Progenitor cell of endocrine pancreas (in vitro differentiated cells): ENCODE data around the gene HSD17B3. TPM values are rescaled to one million over a fixed set of nuclear protein-coding genes. Genes with fewer than 3 reads are reported as not detected.

Experiments
- DNase-seq: peaks from one replicate; pipeline ENCODE4 v3.0.0; 2021; ENCODE audit warnings: low spot score; ENCODE audit not compliant: unreplicated experiment
- H3K27ac Mint-ChIP-seq: 2 replicates; pipeline ENCODE4 v1.8.0; 2021; ENCODE audit warnings: mild to moderate bottlenecking, moderate library complexity, mixed read lengths
- H3K27me3 Mint-ChIP-seq: 2 replicates; pipeline ENCODE4 v1.8.0; 2021; ENCODE audit warnings: mixed read lengths
- H3K36me3 Mint-ChIP-seq: 2 replicates; pipeline ENCODE4 v1.8.0; 2022; ENCODE audit warnings: mixed read lengths; ENCODE audit not compliant: insufficient read depth
- H3K4me1 Mint-ChIP-seq: 2 replicates; pipeline ENCODE4 v1.8.0; 2021; ENCODE audit warnings: low read depth, mixed read lengths
- H3K4me3 Mint-ChIP-seq: 2 replicates; pipeline ENCODE4 v1.8.0; 2021; ENCODE audit warnings: low read depth, mild to moderate bottlenecking, moderate library complexity, mixed read lengths
- H3K9me3 Mint-ChIP-seq: 2 replicates; pipeline ENCODE4 v1.8.0; 2021; ENCODE audit warnings: low read depth, mixed read lengths
- CTCF ChIP-seq: fragments of 200-600 bp; sonication (generic); IDR thresholded peaks from one replicate; pipeline ENCODE4 v1.5.0; 2021; ENCODE audit warnings: antibody characterized with exemption, mild to moderate bottlenecking; ENCODE audit not compliant: unreplicated experiment
- total RNA-seq: library from RNA; stranded (reverse); gene quantifications from 2 replicates; pipeline ENCODE4 v1.2.1, GENCODE V29; 2021

HSD17B3 gene
- total RNA-seq, 1 donor from 2014 or later: not detected

- TF ChIP-seq CTCF: no peak
- Mint-ChIP-seq H3K9me3 (no peaks in the 10 kb centered on the region), H3K27ac (no peak overlapping the region), H3K36me3 (no peaks in the 10 kb centered on the region), H3K4me3 (no peak overlapping the region), H3K4me1 (no peaks in the 10 kb centered on the region), H3K27me3 (no peaks in the 10 kb centered on the region)
- no peak for DNase-seq
Observed at GRCh38 chr9:96258967-96259366, 43.0 kb downstream of the HSD17B3 start.

GRCh38 chr9:96256800-96257199, 45.2 kb downstream of the HSD17B3 start:
- H3K4me3 Mint-ChIP-seq: no peak overlapping the region
- no peak overlapping the region for H3K27ac Mint-ChIP-seq

GRCh38 chr9:96255698-96256097, 46.3 kb downstream of the HSD17B3 start:
- no peaks in the 10 kb centered on the region for H3K4me1 Mint-ChIP-seq
- DNase-seq: no peak
- H3K27ac Mint-ChIP-seq: peak overlapping the region; percentile 16

More at GRCh38 chr9:96256800-96257199, 45.2 kb downstream of the HSD17B3 start:
- Mint-ChIP-seq H3K4me1 (no peaks in the 10 kb centered on the region), H3K36me3 (no peaks in the 10 kb centered on the region), H3K27me3 (no peaks in the 10 kb centered on the region), H3K9me3 (no peaks in the 10 kb centered on the region)
- no peak for DNase-seq
- TF ChIP-seq CTCF: no peak

GRCh38 chr9:96253059-96253696, 48.8 kb downstream of the HSD17B3 start:
- Mint-ChIP-seq H3K27ac (no peak overlapping the region), H3K4me3 (no peak overlapping the region), H3K4me1 (no peaks in the 10 kb centered on the region), H3K36me3 (no peaks in the 10 kb centered on the region), H3K27me3 (peaks cover 3% of the 10 kb centered on the region), H3K9me3 (no peaks in the 10 kb centered on the region)
- DNase-seq: no peak
- TF ChIP-seq CTCF: no peak

More at GRCh38 chr9:96255698-96256097, 46.3 kb downstream of the HSD17B3 start:
- Mint-ChIP-seq H3K36me3 (no peaks in the 10 kb centered on the region), H3K9me3 (no peaks in the 10 kb centered on the region), H3K27me3 (no peaks in the 10 kb centered on the region), H3K4me3 (no peak overlapping the region)
- no peak for TF ChIP-seq CTCF

- Mint-ChIP-seq H3K27me3 (peaks cover 3% of the 10 kb centered on the region), H3K9me3 (no peaks in the 10 kb centered on the region), H3K27ac (no peak overlapping the region), H3K4me1 (no peaks in the 10 kb centered on the region), H3K4me3 (no peak overlapping the region), H3K36me3 (no peaks in the 10 kb centered on the region)
- TF ChIP-seq CTCF: no peak
- DNase-seq: no peak
Observed at GRCh38 chr9:96251451-96251850, 50.5 kb downstream of the HSD17B3 start.
